CD4-positive, CD25-positive, alpha-beta regulatory T cell (primary cell): ENCODE results near the gene ENC1. TPM values are rescaled to one million over a fixed set of nuclear protein-coding genes. Genes with fewer than 3 reads are reported as not detected.

Source experiments
- ATAC-seq, 2 donors: fragments of 150-1000 bp; cut with Tn5 transposase; one replicate each; pipeline ENCODE4 v1.10.0; 2021; ENCODE audit warnings: low read depth in 2 of 2, moderate number of reproducible peaks in 2 of 2, moderate library complexity in 1 of 2
- DNase-seq, 3 donors: peaks; one replicate each; pipeline versions ENCODE4 v3.0.0 to v3.0.0-alpha.2; 2012 to 2022; ENCODE audit warnings: mixed read lengths in 1 of 3
- H3K27ac ChIP-seq: one replicate; pipeline ENCODE4 v1.7.0; 2013; ENCODE audit warnings: mild to moderate bottlenecking, low read length; ENCODE audit not compliant: insufficient read depth, poor library complexity, severe bottlenecking
- H3K27me3 ChIP-seq: one replicate; pipeline ENCODE4 v1.7.0; 2013; ENCODE audit warnings: low read length; ENCODE audit not compliant: control insufficient read depth, insufficient read depth
- H3K36me3 ChIP-seq: one replicate; pipeline ENCODE4 v1.7.0; 2013; ENCODE audit warnings: mild to moderate bottlenecking, low read length, moderate library complexity; ENCODE audit not compliant: control insufficient read depth, insufficient read depth
- H3K4me1 ChIP-seq: 2 replicates; pipeline ENCODE4 v1.7.0; 2013; ENCODE audit warnings: mild to moderate bottlenecking, low read length; ENCODE audit not compliant: insufficient read depth, control insufficient read depth, poor library complexity, severe bottlenecking
- H3K4me3 ChIP-seq: one replicate; pipeline ENCODE4 v1.7.0; 2013; ENCODE audit warnings: low read depth, mild to moderate bottlenecking, low read length, moderate library complexity
- H3K9me3 ChIP-seq, 2 experiments: 1 replicate in 1 of 2; 2 replicates in 1 of 2; pipeline ENCODE4 v1.7.0; 2013; ENCODE audit warnings: low read length in 2 of 2, mild to moderate bottlenecking in 1 of 2, moderate library complexity in 1 of 2; ENCODE audit not compliant: control insufficient read depth in 2 of 2
- H3K27ac Mint-ChIP-seq, 3 donors: one replicate each; pipeline ENCODE4 v1.8.0; 2020 to 2022; ENCODE audit warnings: mild to moderate bottlenecking in 3 of 3, mixed read lengths in 3 of 3, moderate library complexity in 2 of 3
- H3K27me3 Mint-ChIP-seq: one replicate; pipeline ENCODE4 v1.8.0; 2022; ENCODE audit warnings: mild to moderate bottlenecking, mixed read lengths
- H3K36me3 Mint-ChIP-seq: one replicate; pipeline ENCODE4 v1.8.0; 2020; ENCODE audit warnings: mixed read lengths
- H3K4me1 Mint-ChIP-seq, 4 donors: one replicate each; pipeline ENCODE4 v1.8.0; 2020 to 2022; ENCODE audit warnings: mixed read lengths in 4 of 4, mild to moderate bottlenecking in 1 of 4
- H3K4me3 Mint-ChIP-seq, 4 donors: one replicate each; pipeline ENCODE4 v1.8.0; 2020 to 2022; ENCODE audit warnings: mild to moderate bottlenecking in 4 of 4, mixed read lengths in 4 of 4, moderate library complexity in 3 of 4
- H3K9me3 Mint-ChIP-seq, 7 donors: one replicate each; pipeline ENCODE4 v1.8.0; 2020 to 2022; ENCODE audit warnings: mixed read lengths in 7 of 7, mild to moderate bottlenecking in 3 of 7, moderate library complexity in 2 of 7
- polyA plus RNA-seq, 4 donors: library from polyadenylated mRNA; unstranded; fragments of 300-500 nt; fragmentation: Illumina TruSeq; gene quantifications; one replicate each; pipeline ENCODE4 v1.2.3, GENCODE V29; 2021
- total RNA-seq: library from RNA; stranded (reverse); gene quantifications from one replicate; pipeline ENCODE4 v1.2.3, GENCODE V29; 2022

The ENC1 gene
- total and polyA plus RNA-seq, 5 donors from 2014 or later: 0.10 to 6.8 (median 0.48) TPM; not detected in 1

GRCh38 chr5:74595143-74595925 lies 45.2 kb downstream of the ENC1 start:
- DNase-seq (no peak), ATAC-seq (no peak)
- Mint-ChIP-seq H3K4me3 (no peak overlapping the region), H3K27ac (no peak overlapping the region), H3K36me3 (no peaks in the 10 kb centered on the region), H3K27me3 (peaks cover 51% of the 10 kb centered on the region), H3K4me1 (no peaks in the 10 kb centered on the region), H3K9me3 (no peaks in the 10 kb centered on the region)
- H3K9me3 ChIP-seq: no peaks in the 10 kb centered on the region
- H3K27ac ChIP-seq: no peak overlapping the region
- no peak overlapping the region for H3K4me3 ChIP-seq
- H3K27me3 ChIP-seq: peaks cover 20% of the 10 kb centered on the region
- no peaks in the 10 kb centered on the region for H3K36me3 ChIP-seq
- no peaks in the 10 kb centered on the region for H3K4me1 ChIP-seq

- H3K9me3 ChIP-seq: no peaks in the 10 kb centered on the region
- ATAC-seq: no peak
- H3K27me3 ChIP-seq: peaks cover 15% of the 10 kb centered on the region
- Mint-ChIP-seq H3K27ac (no peak overlapping the region), H3K4me1 (no peaks in the 10 kb centered on the region), H3K27me3 (peaks cover 51% of the 10 kb centered on the region), H3K9me3 (no peaks in the 10 kb centered on the region), H3K36me3 (no peaks in the 10 kb centered on the region), H3K4me3 (no peak overlapping the region)
- no peaks in the 10 kb centered on the region for H3K4me1 ChIP-seq
- DNase-seq: no peak
- no peak overlapping the region for H3K4me3 ChIP-seq
- no peak overlapping the region for H3K27ac ChIP-seq
- no peaks in the 10 kb centered on the region for H3K36me3 ChIP-seq
Observed at GRCh38 chr5:74594137-74595040, 46.1 kb downstream of the ENC1 start.

DNA sequence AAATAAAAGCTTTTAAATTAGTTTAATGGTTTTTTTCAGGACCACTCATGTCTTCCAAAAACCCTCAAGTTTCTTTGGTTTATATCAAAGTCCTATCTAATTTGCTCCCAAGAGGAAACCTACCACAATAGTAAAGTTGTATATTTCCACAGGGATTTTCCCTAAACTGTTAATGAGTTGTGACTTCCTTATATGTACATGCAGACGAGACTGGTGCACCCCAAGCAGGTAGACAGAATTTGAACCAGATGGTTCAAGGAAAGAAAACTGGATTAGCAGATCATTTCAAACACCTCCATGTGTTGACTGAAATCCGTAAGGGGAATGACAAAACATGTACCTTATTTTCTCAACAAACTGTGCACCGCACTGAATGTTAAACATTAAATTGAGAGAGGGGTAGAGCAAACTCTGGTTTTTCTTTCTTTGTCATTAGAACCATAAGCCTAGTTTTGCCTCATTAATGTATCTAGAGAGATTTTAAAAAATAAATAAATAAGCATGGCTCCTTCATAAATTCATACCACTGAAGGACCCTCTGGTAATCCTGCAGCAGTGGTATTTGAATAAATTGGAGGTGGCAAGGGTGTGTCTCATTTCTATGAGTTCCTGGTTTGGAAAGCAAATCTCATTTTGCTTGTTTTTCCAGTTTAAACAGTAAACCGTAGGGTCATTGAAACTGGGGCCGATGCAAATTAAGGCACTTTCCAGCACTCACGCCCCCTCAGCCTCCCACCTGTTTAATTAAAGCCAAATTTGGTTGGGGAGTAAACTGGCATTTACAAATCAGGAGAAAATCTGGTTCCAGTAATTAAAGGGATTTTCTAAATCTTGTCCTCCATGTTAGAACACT lies 51.1 kb downstream of the ENC1 start:
- H3K27me3 ChIP-seq: peaks cover 3% of the 10 kb centered on the region

DNA sequence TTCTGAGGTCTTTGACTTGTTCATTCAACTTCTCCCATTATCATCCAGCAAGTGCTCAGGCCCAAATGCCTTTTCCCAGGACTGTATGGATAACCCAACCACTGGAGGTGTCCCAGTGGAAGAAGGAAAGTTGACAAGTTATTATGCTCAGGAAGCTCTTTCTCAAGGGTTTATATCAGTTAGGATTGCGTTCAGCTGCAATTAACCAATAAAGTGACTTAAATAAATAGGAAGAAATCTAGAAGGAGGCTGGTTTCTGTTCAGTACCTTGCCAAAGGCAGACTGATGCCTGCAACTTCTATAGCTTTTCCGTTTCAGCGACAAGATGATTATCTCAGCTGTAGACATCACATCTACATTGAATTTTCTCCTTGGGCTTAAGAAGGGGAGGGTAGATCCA lies 52.1 kb downstream of the ENC1 start:
- H3K27ac ChIP-seq: no peak overlapping the region
- Mint-ChIP-seq H3K4me1 (no peaks in the 10 kb centered on the region), H3K36me3 (no peaks in the 10 kb centered on the region), H3K27me3 (peaks cover 21% of the 10 kb centered on the region), H3K27ac (no peak overlapping the region), H3K4me3 (no peak overlapping the region), H3K9me3 (no peaks in the 10 kb centered on the region)
- no peaks in the 10 kb centered on the region for H3K4me1 ChIP-seq
- no peak overlapping the region for H3K4me3 ChIP-seq
- DNase-seq (no peak), ATAC-seq (no peak)
- no peaks in the 10 kb centered on the region for H3K36me3 ChIP-seq
- H3K27me3 ChIP-seq: peaks cover 5% of the 10 kb centered on the region
- no peaks in the 10 kb centered on the region for H3K9me3 ChIP-seq

More for the DNA sequence above, 51.1 kb downstream of the ENC1 start:
- Mint-ChIP-seq H3K27ac (no peak overlapping the region), H3K4me1 (no peaks in the 10 kb centered on the region), H3K4me3 (no peak overlapping the region), H3K36me3 (no peaks in the 10 kb centered on the region), H3K9me3 (no peaks in the 10 kb centered on the region), H3K27me3 (peaks cover 23% of the 10 kb centered on the region)
- H3K4me3 ChIP-seq: no peak overlapping the region
- no peak overlapping the region for H3K27ac ChIP-seq
- ATAC-seq (no peak), DNase-seq (no peak)
- no peaks in the 10 kb centered on the region for H3K9me3 ChIP-seq
- H3K36me3 ChIP-seq: no peaks in the 10 kb centered on the region
- no peaks in the 10 kb centered on the region for H3K4me1 ChIP-seq

- no peak for ATAC-seq
Observed at GRCh38 chr5:74587890-74588289, 52.6 kb downstream of the ENC1 start.

GRCh38 chr5:74587300-74587699 lies 53.2 kb downstream of the ENC1 start:
- DNase-seq (no peak), ATAC-seq (no peak)
- Mint-ChIP-seq H3K4me3 (no peak overlapping the region), H3K4me1 (no peaks in the 10 kb centered on the region), H3K9me3 (no peaks in the 10 kb centered on the region), H3K27ac (no peak overlapping the region), H3K27me3 (peaks cover 20% of the 10 kb centered on the region), H3K36me3 (no peaks in the 10 kb centered on the region)
- Histone ChIP-seq H3K4me1 (no peaks in the 10 kb centered on the region), H3K27me3 (peaks cover 5% of the 10 kb centered on the region), H3K27ac (no peak overlapping the region), H3K4me3 (no peak overlapping the region), H3K9me3 (no peaks in the 10 kb centered on the region), H3K36me3 (no peaks in the 10 kb centered on the region)

More at GRCh38 chr5:74587890-74588289, 52.6 kb downstream of the ENC1 start:
- H3K4me3 ChIP-seq: no peak overlapping the region
- no peak overlapping the region for H3K27ac ChIP-seq
- no peaks in the 10 kb centered on the region for H3K36me3 ChIP-seq
- H3K4me1 Mint-ChIP-seq: no peaks in the 10 kb centered on the region
- no peak for DNase-seq
- H3K27me3 Mint-ChIP-seq: peaks cover 20% of the 10 kb centered on the region
- H3K9me3 ChIP-seq: no peaks in the 10 kb centered on the region
- H3K36me3 Mint-ChIP-seq: no peaks in the 10 kb centered on the region
- H3K4me1 ChIP-seq: no peaks in the 10 kb centered on the region
- no peak overlapping the region for H3K4me3 Mint-ChIP-seq
- H3K27me3 ChIP-seq: peaks cover 5% of the 10 kb centered on the region
- no peak overlapping the region for H3K27ac Mint-ChIP-seq
- H3K9me3 Mint-ChIP-seq: no peaks in the 10 kb centered on the region

DNA sequence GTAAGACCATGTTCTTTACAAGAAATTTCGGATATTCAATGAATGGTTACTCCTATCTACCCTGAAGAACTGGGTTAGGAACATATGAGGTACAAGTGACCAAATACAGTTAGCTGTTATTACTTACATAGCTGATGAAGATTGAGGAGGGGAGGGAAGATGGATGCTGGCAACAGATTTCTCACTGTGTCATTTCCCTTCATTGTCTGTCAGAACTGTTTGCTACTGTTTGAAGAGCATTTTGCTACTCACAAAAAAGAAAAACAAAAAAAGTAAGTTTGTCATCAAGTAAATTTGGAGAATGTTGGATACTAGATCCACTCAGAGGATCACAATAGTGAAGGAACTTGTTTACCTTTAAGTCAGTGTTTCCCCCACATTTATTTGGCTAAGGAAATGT lies 53.7 kb downstream of the ENC1 start:
- no peak overlapping the region for H3K27ac Mint-ChIP-seq
- no peaks in the 10 kb centered on the region for H3K4me1 Mint-ChIP-seq
- Histone ChIP-seq H3K4me1 (no peaks in the 10 kb centered on the region), H3K27ac (no peak overlapping the region), H3K9me3 (no peaks in the 10 kb centered on the region), H3K4me3 (no peak overlapping the region), H3K27me3 (peaks cover 5% of the 10 kb centered on the region), H3K36me3 (no peaks in the 10 kb centered on the region)
- H3K9me3 Mint-ChIP-seq: no peaks in the 10 kb centered on the region
- H3K36me3 Mint-ChIP-seq: no peaks in the 10 kb centered on the region
- ATAC-seq (no peak), DNase-seq (no peak)
- no peak overlapping the region for H3K4me3 Mint-ChIP-seq
- peaks cover 20% of the 10 kb centered on the region for H3K27me3 Mint-ChIP-seq
